ENCODE measurements around the gene PDE6A.

DNA sequence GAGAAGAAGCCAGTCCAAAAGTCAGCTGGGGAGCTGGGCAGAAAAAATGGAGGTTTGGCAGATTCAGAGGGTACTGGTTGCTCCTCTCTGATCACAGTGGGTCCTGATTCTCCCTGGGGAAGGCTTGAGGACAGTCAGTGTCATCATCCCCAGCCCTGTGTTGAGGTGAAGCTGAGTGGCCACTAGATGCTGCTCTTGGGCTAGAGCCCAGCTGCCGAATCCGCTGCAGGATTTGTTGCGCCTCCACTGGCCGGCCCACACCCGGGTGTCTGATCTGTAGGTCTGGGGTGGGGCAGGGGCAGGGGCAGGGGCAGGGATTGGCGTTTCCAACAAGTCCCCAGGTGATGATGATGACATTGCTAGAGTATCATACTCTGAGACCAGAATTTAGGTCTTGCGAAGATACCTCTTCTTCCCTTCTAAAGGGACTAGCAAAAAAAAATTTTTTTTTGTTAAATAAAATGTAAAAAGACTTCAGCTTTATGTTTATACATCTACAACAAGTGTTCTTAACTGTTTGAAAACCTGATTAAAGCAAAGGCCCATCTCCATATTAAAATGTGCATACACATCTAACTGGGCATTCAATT is 106.8 kb downstream of the PDE6A start:
- TF ChIP-seq, protein P1, sequence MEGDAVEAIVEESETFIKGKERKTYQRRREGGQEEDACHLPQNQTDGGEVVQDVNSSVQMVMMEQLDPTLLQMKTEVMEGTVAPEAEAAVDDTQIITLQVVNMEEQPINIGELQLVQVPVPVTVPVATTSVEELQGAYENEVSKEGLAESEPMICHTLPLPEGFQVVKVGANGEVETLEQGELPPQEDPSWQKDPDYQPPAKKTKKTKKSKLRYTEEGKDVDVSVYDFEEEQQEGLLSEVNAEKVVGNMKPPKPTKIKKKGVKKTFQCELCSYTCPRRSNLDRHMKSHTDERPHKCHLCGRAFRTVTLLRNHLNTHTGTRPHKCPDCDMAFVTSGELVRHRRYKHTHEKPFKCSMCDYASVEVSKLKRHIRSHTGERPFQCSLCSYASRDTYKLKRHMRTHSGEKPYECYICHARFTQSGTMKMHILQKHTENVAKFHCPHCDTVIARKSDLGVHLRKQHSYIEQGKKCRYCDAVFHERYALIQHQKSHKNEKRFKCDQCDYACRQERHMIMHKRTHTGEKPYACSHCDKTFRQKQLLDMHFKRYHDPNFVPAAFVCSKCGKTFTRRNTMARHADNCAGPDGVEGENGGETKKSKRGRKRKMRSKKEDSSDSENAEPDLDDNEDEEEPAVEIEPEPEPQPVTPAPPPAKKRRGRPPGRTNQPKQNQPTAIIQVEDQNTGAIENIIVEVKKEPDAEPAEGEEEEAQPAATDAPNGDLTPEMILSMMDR (IDR thresholded peaks at IDR 0.05), result no peak
- no peak for TF ChIP-seq POLR2A (IDR thresholded peaks at IDR 0.05)
